G401.6 (cell line): ENCODE data around the gene ASAP2.

Experiments
- FAIRE-seq: peaks from 2 replicates; lab custom pipeline; 2012; peaks lifted over from hg19 to GRCh38; lab: Jason Lieb, UNC

ASAP2 gene

GRCh38 chr2:9434489-9434888 lies 227.9 kb downstream of the ASAP2 start:
- no peak for FAIRE-seq

GRCh38 chr2:9439536-9439935 lies 232.9 kb downstream of the ASAP2 start:
- FAIRE-seq, result no peak

DNA sequence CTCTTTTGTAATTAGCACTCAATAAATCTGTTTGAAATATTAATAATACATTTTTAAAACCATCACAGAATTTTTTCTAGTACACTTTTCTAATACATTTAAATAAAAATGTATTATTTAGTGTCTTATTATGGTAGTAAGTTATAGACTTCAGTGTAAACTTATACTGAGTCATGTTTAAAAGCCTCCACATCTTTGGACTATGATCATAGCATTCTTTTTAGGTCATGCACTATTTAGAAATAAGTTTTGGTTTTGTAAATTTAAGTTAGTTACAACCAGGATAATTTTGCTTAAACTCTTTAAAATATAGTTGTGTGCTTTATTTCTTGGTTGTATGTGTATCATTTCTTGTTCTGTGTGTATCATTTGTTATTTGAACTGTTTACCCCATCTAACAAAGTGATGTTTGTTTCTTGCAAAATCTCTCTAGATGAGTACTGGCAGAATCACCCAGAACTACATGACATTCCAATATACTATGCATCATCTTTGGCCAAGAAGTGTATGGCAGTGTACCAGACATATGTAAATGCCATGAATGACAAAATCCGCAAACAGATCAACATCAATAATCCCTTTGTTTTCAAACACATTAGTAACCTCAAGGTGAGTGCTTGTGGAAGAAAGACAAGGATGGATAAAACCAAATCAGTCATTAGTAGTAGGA lies 233.6 kb downstream of the ASAP2 start:
- FAIRE-seq, result peak; percentile 60

DNA sequence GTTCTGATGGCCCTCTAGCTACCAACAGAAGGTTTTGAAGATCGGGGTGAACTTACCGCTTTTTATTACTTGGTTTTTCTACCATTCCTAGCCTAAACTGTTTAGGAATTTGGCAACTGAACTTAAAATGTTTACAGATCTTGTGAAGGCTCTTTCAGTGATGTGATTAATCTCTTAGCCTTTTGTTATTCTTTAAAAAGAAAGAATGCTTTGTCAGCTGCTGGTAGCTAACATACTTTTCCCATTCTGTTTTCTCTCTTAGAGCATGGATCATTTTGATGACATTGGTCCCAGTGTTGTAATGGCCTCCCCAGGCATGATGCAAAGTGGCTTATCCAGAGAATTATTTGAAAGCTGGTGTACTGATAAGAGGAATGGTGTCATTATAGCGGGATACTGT lies 234.9 kb downstream of the ASAP2 start:
- FAIRE-seq, result no peak

DNA sequence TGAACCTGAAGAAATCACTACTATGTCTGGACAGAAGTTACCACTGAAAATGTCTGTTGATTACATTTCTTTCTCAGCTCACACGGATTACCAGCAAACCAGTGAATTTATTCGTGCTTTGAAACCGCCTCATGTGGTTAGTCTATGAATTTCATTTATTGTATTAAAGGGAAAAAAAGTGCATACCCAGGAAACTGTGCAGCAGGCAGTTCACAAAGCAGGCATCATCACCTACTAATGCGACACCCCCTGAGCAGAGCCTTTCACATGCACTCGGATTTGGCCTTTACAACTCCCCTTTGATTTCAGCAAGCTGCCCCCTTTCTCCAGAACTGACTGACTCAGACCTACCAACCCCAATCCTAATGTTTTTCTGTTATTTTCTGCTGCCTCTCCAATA lies 236.9 kb downstream of the ASAP2 start:
- no peak for FAIRE-seq

- FAIRE-seq, result no peak
These were observed 238.5 kb downstream of the ASAP2 start for GRCh38 chr2:9445089-9445488.

GRCh38 chr2:9451231-9451630 lies 244.6 kb downstream of the ASAP2 start:
- FAIRE-seq, result no peak
